Activated T-cell treated with anti-CD3 and anti-CD28 coated beads for 1 hour (primary cell): Measurements from ENCODE around the gene PML.
"Not testable (repeated sequence)": the region's sequence is repeated elsewhere in the genome, so short reads cannot be mapped to it uniquely, and the experiment has no call there.

Experiments
- DNase-seq: peaks from one replicate; pipeline ENCODE4 v3.0.0-alpha.2; 2020; ENCODE audit warnings: low read depth

PML gene

DNA sequence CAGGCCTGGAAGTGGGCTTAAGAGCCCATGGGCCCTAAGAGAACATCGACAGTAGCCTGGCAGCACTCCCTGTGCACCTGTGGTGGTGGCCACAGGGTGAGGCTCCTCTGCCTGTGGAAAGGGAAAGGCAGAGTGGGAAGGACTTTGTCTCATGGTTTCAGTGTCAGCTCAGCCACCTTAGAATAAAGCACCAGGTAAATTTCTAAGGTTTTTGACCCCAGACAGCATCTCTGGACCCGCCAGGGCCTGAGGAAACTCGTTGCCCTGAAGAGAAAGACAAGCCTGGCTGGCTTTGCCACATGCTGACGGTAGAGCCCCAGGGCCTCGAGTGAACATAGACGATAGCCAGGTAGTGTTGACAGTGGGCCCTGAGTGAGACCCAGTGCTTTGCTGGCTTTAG lies 65.7 kb downstream of the PML start:
- no peak for DNase-seq

DNA sequence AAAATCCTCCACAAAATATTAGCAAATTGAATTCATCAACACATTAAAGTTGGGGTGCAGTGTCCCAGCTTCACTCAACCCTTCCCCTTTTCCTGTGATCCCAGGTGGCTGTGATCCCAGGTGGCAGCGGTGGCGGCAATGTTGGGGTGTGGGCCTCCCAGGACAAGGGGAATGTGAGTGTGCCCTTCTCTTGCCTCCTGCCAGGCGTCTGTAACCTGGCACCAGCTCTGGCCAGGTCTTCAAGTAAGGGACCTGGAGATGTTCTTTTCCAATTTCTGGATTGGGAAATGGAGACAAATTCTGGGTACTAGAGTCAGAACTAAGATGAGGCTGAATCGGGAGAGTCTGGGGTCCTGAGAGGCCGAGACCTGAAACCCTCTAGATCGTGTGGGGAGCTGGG lies 67.7 kb downstream of the PML start:
- DNase-seq: no peak

DNA sequence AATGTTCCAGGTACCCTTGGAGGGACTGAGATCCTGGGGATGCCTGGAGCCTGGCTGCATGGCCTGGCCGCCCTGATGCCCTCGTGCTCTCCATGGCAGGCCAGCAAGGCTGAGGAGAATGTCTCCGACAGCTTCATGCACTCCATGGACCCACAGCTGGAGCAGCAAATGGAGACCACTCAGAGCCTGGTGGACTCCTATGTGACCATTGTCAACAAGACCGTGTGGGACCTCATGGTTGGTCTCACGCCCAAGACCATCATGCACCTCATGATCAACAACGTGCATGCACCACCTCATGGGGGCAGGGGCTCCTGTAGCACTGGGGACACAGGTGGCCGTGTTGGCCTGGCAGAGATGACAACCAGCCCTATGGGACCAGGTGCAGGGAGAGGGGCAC lies 68.2 kb downstream of the PML start:
- DNase-seq: no peak

DNA sequence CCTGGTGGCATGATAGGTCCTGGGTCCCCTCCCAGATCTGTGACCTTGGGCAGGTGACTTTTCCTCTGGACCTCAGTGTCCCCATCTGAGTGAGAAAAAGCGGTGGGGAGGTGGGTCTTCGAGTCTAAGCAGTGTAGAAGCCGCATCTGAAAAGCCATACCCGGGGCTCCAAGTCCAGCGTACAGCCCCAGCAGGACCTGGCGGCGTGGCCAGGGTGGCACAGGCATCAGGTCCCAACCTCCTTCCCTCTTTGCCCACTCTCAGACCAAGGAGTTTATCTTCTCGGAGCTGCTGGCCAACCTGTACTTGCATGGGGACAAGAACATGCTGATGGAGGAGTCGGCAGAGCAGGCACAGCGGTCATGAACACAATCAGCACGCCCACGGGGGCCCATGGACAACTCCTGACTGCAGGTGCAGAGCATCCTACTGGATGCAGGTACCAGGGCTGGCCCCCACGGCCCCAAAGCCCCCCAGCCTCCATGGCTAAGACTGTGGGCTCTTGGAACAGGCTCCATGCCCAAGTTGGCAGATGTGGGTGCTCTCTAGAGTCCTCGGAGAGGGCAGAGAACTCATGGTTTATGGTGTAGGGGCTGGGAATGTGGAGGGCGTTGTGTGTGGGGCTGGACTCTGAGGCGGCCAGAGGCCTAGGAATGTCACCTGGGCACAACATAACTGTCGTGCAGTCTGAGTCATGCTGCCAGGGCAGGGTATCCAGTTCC lies 69.1 kb downstream of the PML start:
- not testable (repeated sequence) for DNase-seq

DNA sequence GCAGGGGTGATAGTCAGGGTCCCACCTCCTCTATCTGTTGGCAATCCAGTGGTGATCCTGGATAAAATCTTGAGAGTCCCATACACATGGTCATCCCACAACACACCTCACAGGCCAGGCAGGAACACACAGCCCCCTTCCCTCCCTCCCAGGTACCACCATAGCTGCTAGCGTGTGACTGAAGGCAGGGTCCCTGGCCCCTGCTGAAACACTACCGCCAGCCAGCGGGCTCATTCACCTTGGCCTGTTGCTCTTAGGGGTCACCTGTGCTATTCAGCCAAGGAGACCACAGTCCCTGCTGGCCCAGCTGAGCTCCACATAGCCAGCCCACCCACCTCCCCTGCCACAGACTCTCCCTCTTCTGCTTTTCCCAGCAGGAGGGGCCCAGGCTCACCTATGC lies 69.7 kb downstream of the PML start:
- not testable (repeated sequence) for DNase-seq

DNA sequence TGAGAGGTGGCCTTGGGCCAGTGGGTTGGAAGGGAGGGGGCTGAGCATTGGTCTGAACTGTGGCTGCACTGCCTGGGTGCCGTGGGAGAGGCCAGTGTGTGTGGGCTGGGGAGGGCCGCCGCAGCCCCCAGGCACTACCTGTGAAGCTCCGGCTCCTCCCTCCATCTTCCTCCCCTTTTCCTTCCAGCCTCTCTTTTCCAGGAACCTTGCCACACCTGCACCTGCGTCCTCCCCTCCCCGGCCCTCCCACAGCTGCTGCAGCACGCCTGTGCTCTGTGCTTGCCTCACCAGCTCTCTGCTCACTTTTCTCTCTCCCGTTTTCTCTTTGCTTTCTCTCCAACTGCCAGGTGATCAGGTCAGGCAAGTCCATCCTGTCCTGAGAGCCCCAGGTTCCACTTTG lies 70.3 kb downstream of the PML start:
- DNase-seq: not testable (repeated sequence)

DNA sequence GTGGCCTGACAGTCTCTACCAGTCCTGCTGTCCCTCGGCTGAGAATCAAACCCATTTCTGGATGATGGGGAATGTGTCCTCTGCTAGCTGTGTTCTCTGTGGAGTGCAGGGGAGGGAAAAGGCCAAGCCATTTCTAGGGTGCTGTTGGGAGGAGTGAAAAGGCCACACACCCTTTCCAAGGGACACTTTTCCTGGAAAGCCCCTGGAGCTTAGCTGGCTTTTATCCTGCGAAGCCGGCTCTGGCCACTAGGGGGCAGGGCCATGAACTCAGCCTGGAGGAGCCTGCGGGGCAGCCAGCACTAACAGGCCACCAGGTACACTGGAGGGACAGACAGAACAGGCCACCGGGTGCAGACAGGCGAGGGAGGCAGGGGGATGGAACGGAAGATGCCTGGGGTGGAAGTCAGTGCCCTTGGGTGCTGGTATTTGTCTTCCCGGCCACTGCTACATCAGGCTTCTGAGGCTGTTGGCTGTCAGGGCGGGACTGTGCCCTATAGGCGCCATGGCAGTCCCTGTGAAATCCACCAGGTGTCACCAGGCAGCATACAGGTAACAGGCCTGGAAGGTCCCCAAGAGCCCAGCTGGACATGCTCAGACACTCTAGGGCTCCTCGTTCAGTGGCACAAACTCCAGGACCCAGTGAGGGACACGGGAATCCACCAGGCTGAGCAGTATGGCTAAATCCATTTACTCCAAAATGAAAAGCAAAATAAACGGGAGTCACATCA lies 71.3 kb downstream of the PML start:
- peak; percentile 36 for DNase-seq

DNA sequence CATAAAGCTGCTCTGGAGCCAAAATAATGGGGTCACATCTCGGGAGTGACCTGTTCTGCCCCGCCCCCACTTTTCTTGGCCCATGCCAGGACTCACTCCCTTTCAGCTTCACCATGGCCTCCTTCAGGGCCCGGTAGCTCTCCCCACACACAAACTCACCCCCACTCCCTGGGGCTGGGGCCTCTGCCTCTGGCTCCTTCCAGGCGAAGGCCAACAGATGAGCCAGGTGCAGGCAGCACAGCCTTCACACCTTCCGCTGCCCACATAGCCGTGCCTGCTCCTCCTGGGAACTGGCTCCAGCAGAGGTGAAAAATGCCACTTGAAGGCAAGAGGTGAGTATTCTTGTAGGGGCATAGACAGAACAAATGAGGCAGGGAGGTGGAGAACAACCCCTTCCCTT lies 77.1 kb downstream of the PML start:
- DNase-seq: not testable (repeated sequence)

DNA sequence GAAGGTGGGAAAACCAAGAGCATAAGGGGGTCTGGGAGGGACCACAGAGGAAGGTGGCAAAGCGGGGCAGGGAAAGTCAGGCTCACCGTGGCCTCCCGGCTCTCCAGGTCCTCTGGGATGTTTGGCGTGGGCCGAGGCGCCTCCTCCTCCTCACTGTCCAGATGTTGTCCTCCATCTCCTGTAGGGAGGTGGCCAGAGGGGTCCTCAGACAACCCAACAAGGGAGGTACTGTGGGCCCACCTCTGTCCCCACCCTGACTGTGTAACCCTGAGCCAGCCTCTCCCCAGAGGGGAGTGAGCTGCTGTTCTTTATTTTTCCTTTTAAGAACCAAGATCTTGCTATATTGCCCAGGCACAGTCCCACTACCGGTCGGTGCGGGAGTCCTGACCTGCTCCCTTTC lies 77.6 kb downstream of the PML start:
- DNase-seq: not testable (repeated sequence)

DNA sequence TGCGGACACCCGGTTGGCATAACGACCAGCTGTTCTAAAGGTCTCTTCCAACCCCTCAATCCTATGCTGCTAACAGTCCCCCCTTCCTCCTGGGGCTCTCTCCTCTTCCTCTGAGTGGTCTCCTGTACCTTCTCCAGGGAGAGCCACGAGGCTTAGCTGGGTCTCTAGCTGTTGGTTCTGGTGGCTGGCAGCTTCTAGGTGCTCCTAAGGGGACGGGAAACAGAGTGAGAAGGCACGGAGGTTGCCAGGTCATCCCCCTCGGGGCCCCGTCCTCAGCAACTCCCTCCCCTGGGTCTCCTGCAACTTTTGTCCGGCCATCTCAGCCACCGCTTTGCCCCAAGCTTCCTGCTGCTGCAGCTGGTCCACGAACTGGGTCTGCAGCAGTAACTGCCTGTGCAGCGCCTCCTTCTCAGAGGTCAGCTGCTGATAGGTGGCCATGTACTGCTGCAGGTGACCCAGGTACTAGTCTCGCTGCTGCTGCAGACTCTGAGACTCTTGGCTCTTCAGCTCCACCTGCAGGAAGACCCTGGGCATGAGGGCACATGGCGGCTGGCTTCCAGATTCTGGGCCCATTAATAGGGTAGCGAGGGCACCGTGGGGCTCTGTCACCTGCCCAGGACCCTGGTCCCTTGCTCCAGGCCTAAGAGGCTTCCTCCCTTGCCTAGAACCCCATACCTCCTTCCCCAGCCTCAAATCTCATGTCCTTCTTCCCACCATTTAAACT lies 78.3 kb downstream of the PML start:
- DNase-seq: peak; percentile 23

DNA sequence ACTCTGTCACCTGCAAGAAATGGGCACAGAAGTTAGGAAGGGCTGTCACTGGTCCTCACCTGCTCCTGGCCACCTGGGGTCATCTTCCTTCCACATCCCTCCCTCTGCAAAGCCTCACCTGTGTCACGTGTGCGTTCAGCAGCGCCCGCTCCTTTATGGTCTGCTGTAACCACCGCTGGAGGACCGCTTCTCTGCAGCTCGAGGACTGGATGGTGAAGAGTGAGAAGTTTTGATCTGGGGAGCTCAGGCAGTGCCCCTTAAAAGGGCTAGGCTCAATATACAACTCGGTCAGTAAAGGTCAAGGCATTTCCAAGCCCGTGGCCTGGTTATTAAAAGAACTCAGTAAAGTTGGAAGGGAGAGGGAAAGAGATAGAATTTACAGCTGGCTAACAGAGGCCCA lies 81.3 kb downstream of the PML start:
- not testable (repeated sequence) for DNase-seq

DNA sequence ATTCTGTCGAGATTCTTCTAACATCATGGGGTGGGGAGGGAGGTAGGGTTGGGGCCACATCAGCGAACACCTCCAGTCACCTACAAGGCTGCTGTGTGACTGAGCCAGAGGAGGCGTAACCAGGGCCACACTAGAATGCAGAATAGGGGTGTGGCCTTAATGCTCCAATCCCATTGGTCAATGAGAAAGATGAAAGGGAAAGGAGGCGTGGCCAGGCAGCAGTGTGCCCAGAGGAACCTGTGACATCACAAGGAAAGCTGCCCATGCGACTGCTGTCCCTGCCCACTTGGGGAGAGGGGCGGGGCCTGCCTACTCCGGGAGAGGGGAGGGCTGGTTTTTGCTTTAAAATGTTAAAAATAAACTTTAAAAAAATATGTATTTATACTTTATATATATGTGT lies 87.9 kb downstream of the PML start, which contains the start of gene GOLGA6A:
Gene GOLGA6A (minus strand): TSS at position 101 of the 400 bp plus-strand sequence. CDS start 41 bp downstream, at position 60.
- not testable (repeated sequence) for DNase-seq

DNA sequence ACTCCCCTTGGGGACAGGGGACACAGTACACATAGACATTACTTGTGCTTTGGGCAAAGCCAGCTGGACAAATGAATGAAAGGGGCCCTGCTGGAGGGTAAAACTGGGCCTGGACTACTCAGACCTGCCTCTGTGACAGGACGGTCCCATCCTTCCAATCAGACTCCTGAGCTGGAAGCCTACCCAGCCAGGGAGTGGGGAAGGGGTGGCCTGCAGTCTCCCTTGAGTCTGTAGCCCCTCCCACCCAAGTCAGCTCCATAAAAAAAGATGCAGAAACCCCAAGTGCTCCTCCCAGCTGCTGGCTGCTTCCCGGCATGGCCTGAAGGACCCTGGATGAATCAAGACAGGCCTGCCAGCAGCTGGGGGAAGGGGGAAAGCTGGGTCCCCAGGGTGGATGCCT lies 100.1 kb downstream of the PML start:
- not testable (repeated sequence) for DNase-seq

DNA sequence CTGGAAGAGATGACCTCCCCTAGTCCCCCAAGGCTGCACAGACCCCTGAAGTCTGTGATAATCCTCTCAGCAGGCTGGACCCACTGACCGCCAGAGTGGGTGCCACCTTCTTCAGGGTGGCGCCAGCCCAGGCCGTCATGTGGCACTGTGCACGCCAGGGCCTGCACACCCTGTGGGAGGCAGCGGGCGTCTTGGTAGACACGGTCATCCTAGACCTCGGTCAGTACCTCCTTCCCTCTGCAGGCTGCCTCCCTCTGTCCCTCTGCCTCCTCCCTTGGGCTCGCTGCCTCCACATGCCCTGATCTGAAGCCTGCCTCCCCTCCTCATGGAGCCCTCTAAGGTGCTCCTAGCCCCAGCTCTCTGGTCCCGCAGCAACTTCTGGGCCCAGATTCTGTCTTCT lies 101.1 kb downstream of the PML start:
- not testable (repeated sequence) for DNase-seq

DNA sequence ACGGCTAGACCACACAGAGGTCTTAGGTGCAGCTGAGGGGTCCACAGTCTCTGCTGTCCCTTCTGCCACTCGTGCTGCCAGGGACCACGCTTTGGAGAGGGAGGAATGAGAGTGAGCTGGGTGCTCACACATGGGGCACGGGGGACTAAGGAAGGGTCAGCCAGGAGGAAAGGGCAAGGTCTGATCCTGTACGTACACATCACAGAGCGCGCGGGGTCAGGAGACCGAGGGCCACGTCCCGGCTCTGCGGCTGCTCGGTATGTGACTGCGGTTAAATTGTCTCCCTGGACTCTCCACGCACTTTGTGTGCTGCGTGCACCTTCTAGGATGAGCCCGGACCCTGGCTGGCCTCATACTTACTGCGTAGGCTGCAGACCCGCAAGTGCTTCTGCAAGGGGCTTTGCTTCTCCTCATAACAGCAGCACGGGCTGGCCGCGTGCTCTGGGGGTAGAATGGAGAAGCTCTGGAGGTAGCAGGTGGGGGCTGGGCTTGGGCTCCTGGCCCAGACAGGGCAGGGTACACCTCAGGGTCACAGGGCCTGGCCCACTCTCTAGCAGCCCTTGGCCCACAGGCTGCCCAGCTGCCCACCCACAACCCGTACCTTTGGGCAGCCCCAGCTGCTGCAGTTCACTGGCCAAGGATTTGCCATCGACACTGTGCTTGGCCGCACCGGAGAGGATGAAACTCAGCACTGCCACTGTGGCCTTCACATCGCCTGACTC lies 102.4 kb downstream of the PML start:
- not testable (repeated sequence) for DNase-seq
